Vagina (tissue), 2 donors: Measurements from ENCODE around the gene TUBA3C. TPM values are rescaled to one million over a fixed set of nuclear protein-coding genes. Genes with fewer than 3 reads are reported as not detected.

ENCODE experiments used
- DNase-seq, 2 donors: peaks; one replicate each; pipeline ENCODE4 v3.0.0-alpha.2; 2017; ENCODE audit errors: extremely low spot score in 2 of 2
- H3K27ac ChIP-seq: fragments of 200-600 bp; sonication (generic); one replicate; pipeline ENCODE4 v1.5.1; 2019
- H3K27me3 ChIP-seq: fragments of 200-600 bp; sonication (generic); one replicate; pipeline ENCODE4 v1.5.1; 2019
- H3K36me3 ChIP-seq, 2 donors: fragments of 200-600 bp; sonication (generic); one replicate each; pipeline ENCODE4 v1.5.1; 2017 to 2019
- H3K4me1 ChIP-seq: fragments of 200-600 bp; sonication (generic); one replicate; pipeline ENCODE4 v1.5.1; 2019
- H3K4me3 ChIP-seq, 2 donors: fragments of 200-600 bp; sonication (generic); 1 replicate in 1 of 2; 2 replicates in 1 of 2; pipeline ENCODE4 v1.5.1; 2016 to 2019
- H3K9me3 ChIP-seq: fragments of 200-600 bp; sonication (generic); one replicate; pipeline ENCODE4 v1.5.1; 2019
- CTCF ChIP-seq, 3 experiments: fragments of 450-650 bp in 2 of 3; fragments of 200-600 bp in 1 of 3; sonication (generic) in 1 of 3; IDR thresholded peaks; one replicate each; pipeline ENCODE4 v1.5.1; 2017 to 2019; ENCODE audit warnings: antibody characterized with exemption in 3 of 3, mild to moderate bottlenecking in 2 of 3, moderate library complexity in 2 of 3
- POLR2A ChIP-seq, 2 donors: fragments of 450-650 bp; IDR thresholded peaks; one replicate each; pipeline ENCODE4 v1.6.1; 2017; ENCODE audit warnings: antibody characterized with exemption in 2 of 2, mild to moderate bottlenecking in 2 of 2, moderate library complexity in 2 of 2
- POLR2AphosphoS5 ChIP-seq, 2 donors: sonication (generic); formaldehyde crosslinking; IDR thresholded peaks; one replicate each; pipeline ENCODE4 v1.9.0; 2017; ENCODE audit warnings: antibody characterized with exemption in 2 of 2, mild to moderate bottlenecking in 2 of 2, low read depth in 1 of 2; ENCODE audit not compliant: insufficient read depth in 1 of 2
- intact Hi-C: fragments of 100-400 bp; cut with DNase I; formaldehyde crosslinking; loops from one replicate; pipeline ENCODE4 v1.15.1; 2023
- total RNA-seq: library from RNA; depleted of rRNA; stranded (reverse); fragments of >200 nt; gene quantifications from one replicate; pipeline ENCODE4 v1.2.3, GENCODE V29; 2016

Gene TUBA3C
- total RNA-seq, 1 donor from 2014 or later, result not detected

- no peaks in the 10 kb centered on the region for H3K9me3 ChIP-seq
- no peaks in the 10 kb centered on the region for H3K36me3 ChIP-seq
- H3K4me1 ChIP-seq, result no peaks in the 10 kb centered on the region
- H3K27ac ChIP-seq, result no peak overlapping the region
- no peak for TF ChIP-seq CTCF (IDR thresholded peaks at IDR 0.05)
- TF ChIP-seq POLR2AphosphoS5 (IDR thresholded peaks at IDR 0.05; ENCODE audit: insufficient read depth in 1 of 2, low read depth in 1 of 2), result no peak
- TF ChIP-seq POLR2A (IDR thresholded peaks at IDR 0.05), result no peak
- H3K4me3 ChIP-seq, result no peak overlapping the region
- no peak for DNase-seq
- H3K27me3 ChIP-seq, result no peaks in the 10 kb centered on the region
- intact Hi-C loops, result no loop called here
These were observed 9.5 kb downstream of the TUBA3C start for GRCh38 chr13:19172007-19172646.

GRCh38 chr13:19171563-19171962 lies 10.1 kb downstream of the TUBA3C start:
- Histone ChIP-seq H3K4me1 (no peaks in the 10 kb centered on the region), H3K4me3 (no peak overlapping the region), H3K27me3 (no peaks in the 10 kb centered on the region), H3K36me3 (no peaks in the 10 kb centered on the region), H3K9me3 (no peaks in the 10 kb centered on the region), H3K27ac (no peak overlapping the region)
- intact Hi-C loops, result no loop called here
- no peak for TF ChIP-seq POLR2A (IDR thresholded peaks at IDR 0.05)
- TF ChIP-seq CTCF (IDR thresholded peaks at IDR 0.05), result no peak
- no peak for TF ChIP-seq POLR2AphosphoS5 (IDR thresholded peaks at IDR 0.05; ENCODE audit: insufficient read depth in 1 of 2, low read depth in 1 of 2)
- no peak for DNase-seq

DNA sequence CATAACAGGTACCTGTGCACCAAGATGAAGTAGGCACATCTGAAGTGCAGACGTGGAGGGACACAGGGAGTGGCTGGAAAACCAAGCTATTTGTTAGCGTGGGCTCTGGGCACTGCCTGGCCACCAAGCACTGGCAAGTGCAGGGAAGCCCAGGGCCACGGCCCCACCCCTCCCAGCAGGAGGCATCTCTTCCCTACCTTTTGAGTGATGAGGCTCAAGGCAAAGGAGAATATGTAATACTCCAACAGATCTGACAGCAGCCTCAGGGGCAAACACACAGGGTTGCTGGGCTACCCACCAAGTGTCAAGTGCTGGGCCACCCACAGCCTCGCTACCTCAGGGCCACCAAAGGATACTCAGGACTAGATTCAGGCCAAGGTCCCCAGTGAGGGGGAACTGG lies 11.6 kb downstream of the TUBA3C start:
- intact Hi-C loops, result no loop called here
- no peak for DNase-seq
- TF ChIP-seq POLR2A (IDR thresholded peaks at IDR 0.05), result no peak
- no peak for TF ChIP-seq CTCF (IDR thresholded peaks at IDR 0.05)
- TF ChIP-seq POLR2AphosphoS5 (IDR thresholded peaks at IDR 0.05; ENCODE audit: insufficient read depth in 1 of 2, low read depth in 1 of 2), result no peak
- H3K9me3 ChIP-seq, result no peaks in the 10 kb centered on the region
- H3K4me3 ChIP-seq, result no peak overlapping the region
- H3K4me1 ChIP-seq, result no peaks in the 10 kb centered on the region
- H3K27ac ChIP-seq, result no peak overlapping the region
- H3K27me3 ChIP-seq, result no peaks in the 10 kb centered on the region
- H3K36me3 ChIP-seq, result no peaks in the 10 kb centered on the region

DNA sequence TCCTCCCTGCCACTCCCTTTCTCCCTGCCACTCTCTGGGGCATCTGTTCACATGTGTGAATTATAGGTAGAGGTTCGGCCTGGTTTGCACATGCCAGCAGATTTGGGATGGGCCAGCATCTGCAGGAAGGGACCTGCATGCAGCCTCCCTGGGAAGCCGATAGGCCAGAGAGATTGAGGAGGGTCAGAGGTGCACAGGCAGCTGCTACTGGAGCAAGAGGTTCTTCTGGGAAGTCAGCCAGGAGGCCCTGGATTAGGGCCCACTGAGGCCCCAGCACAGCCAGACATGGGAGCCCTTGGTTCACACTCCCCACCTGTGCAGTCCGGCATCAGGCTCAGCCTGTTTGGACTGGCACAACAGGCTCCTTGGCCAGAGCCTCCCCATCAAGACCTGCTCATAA lies 12.1 kb downstream of the TUBA3C start:
- TF ChIP-seq POLR2AphosphoS5 (IDR thresholded peaks at IDR 0.05; ENCODE audit: insufficient read depth in 1 of 2, low read depth in 1 of 2), result no peak
- no peak for TF ChIP-seq POLR2A (IDR thresholded peaks at IDR 0.05)
- no peak for TF ChIP-seq CTCF (IDR thresholded peaks at IDR 0.05)
- Histone ChIP-seq H3K36me3 (no peaks in the 10 kb centered on the region), H3K4me3 (no peak overlapping the region), H3K27me3 (no peaks in the 10 kb centered on the region), H3K27ac (no peak overlapping the region), H3K9me3 (no peaks in the 10 kb centered on the region), H3K4me1 (no peaks in the 10 kb centered on the region)
- intact Hi-C loops, result no loop called here
- no peak for DNase-seq

DNA sequence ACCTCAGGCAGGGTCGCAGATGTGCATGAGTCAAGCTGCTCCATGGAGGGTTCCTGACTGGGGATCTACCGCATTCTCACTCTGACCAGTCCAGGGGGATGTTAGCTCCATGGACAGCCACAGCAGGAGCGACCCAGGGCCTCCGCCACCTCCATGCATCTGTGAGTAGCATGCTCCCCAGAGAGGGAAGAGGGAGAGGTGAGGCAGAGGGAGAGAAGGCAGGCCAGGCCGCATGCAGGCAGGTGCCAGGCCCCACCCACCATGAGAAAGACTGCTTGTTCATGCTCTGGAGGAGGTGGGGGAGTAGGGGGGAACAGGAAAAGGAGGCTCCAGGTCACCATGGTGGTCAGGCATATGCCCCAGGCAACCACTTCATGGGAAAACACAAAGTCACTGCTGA lies 20.3 kb downstream of the TUBA3C start:
- DNase-seq, result no peak
- H3K27me3 ChIP-seq, result no peaks in the 10 kb centered on the region
- H3K4me1 ChIP-seq, result no peaks in the 10 kb centered on the region
- H3K4me3 ChIP-seq, result no peak overlapping the region
- no peaks in the 10 kb centered on the region for H3K9me3 ChIP-seq
- intact Hi-C loops, result no loop called here
- no peak overlapping the region for H3K27ac ChIP-seq
- TF ChIP-seq POLR2AphosphoS5 (IDR thresholded peaks at IDR 0.05; ENCODE audit: insufficient read depth in 1 of 2, low read depth in 1 of 2), result no peak
- no peak for TF ChIP-seq POLR2A (IDR thresholded peaks at IDR 0.05)
- H3K36me3 ChIP-seq, result no peaks in the 10 kb centered on the region
